Measurements from ENCODE around the gene AKAP6.

DNA sequence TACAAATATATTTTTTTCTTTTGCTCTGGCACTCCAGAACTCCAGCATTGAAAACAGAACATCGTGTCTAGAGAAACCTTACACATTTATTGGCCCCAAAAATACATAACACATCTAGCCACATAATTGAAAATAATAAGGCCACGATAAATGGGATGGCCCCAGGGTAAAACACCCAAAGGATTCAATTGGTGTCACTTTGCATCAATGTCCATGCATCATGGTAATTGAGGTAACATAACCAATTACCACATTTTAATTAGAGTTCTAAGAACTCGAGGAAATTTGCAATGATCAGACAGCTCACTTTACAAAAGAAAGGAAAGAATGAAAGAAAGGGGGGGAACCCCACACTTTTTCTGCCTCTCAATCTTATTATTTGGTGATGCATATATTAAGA lies 457.8 kb downstream of the AKAP6 start:
- TF ChIP-seq, protein P1, sequence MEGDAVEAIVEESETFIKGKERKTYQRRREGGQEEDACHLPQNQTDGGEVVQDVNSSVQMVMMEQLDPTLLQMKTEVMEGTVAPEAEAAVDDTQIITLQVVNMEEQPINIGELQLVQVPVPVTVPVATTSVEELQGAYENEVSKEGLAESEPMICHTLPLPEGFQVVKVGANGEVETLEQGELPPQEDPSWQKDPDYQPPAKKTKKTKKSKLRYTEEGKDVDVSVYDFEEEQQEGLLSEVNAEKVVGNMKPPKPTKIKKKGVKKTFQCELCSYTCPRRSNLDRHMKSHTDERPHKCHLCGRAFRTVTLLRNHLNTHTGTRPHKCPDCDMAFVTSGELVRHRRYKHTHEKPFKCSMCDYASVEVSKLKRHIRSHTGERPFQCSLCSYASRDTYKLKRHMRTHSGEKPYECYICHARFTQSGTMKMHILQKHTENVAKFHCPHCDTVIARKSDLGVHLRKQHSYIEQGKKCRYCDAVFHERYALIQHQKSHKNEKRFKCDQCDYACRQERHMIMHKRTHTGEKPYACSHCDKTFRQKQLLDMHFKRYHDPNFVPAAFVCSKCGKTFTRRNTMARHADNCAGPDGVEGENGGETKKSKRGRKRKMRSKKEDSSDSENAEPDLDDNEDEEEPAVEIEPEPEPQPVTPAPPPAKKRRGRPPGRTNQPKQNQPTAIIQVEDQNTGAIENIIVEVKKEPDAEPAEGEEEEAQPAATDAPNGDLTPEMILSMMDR (IDR thresholded peaks at IDR 0.05; ENCODE audit: insufficient read depth, low read depth, low read length), result no peak
- no peak for TF ChIP-seq EZH2 (IDR thresholded peaks at IDR 0.05; ENCODE audit: insufficient read depth, low read length)
